ENCODE results near the gene BMP6.

DNA sequence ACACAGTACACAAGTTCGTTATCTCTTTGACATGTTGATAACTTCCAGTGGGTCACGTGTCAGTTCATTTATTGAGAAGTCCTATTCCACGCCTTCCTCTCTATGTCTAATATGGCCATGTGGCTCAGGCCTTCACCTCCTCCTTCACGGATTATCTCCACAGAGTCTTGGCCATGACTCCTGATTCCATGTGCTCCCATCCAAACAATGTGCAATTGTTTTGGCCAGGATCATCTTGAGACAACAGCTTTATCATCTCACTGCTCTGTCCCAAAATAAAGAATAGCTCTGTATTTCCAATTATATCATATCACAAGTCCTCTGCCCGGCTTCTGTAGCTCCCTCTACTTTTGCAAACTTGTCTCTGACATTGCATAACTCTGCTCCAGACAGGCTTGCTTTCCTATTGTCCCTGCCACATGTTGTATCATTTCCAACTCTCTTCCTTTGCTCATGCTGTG lies 195.8 kb downstream of the BMP6 start:
- TF ChIP-seq, protein P1, sequence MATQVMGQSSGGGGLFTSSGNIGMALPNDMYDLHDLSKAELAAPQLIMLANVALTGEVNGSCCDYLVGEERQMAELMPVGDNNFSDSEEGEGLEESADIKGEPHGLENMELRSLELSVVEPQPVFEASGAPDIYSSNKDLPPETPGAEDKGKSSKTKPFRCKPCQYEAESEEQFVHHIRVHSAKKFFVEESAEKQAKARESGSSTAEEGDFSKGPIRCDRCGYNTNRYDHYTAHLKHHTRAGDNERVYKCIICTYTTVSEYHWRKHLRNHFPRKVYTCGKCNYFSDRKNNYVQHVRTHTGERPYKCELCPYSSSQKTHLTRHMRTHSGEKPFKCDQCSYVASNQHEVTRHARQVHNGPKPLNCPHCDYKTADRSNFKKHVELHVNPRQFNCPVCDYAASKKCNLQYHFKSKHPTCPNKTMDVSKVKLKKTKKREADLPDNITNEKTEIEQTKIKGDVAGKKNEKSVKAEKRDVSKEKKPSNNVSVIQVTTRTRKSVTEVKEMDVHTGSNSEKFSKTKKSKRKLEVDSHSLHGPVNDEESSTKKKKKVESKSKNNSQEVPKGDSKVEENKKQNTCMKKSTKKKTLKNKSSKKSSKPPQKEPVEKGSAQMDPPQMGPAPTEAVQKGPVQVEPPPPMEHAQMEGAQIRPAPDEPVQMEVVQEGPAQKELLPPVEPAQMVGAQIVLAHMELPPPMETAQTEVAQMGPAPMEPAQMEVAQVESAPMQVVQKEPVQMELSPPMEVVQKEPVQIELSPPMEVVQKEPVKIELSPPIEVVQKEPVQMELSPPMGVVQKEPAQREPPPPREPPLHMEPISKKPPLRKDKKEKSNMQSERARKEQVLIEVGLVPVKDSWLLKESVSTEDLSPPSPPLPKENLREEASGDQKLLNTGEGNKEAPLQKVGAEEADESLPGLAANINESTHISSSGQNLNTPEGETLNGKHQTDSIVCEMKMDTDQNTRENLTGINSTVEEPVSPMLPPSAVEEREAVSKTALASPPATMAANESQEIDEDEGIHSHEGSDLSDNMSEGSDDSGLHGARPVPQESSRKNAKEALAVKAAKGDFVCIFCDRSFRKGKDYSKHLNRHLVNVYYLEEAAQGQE (IDR thresholded peaks at IDR 0.05; ENCODE audit: insufficient read depth in 1 of 2, low read depth in 2 of 2, low read length in 2 of 2): no peak
- no peak for TF ChIP-seq TAF1 (IDR thresholded peaks at IDR 0.05; ENCODE audit: borderline replicate concordance, insufficient read depth, low read length)
